GF-D8 (cell line): ENCODE results near the gene KLHL36.
"Not testable (repeated sequence)": the region's sequence is repeated elsewhere in the genome, so short reads cannot be mapped to it uniquely, and the experiment has no call there.

Experiments used
- DNase-seq: peaks from one replicate; lab custom pipeline; 2025; lab: John Stamatoyannopoulos, UW

KLHL36 gene

DNA sequence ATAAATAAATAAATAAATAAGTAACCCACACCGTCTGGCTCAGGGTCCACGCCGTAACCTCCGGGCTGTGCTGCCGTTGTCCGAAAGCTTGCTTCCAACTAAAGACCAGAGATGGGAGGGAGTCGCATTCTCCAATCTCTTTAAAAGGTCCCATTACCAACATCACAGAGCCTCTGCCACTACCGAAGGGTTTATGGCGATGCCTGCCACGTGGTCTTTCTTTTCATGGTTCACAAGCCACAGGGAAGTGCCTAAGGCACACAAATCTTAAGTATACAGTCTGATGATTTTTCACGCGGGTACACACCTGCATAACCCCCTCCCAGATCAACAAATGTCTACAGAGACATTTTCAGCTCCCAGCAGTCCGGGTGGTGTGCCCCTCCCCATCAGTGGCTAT lies 31.8 kb upstream of the KLHL36 start:
- DNase-seq = no peak

GRCh38 chr16:84617041-84617790 lies 31.1 kb upstream of the KLHL36 start:
- DNase-seq = no peak

DNA sequence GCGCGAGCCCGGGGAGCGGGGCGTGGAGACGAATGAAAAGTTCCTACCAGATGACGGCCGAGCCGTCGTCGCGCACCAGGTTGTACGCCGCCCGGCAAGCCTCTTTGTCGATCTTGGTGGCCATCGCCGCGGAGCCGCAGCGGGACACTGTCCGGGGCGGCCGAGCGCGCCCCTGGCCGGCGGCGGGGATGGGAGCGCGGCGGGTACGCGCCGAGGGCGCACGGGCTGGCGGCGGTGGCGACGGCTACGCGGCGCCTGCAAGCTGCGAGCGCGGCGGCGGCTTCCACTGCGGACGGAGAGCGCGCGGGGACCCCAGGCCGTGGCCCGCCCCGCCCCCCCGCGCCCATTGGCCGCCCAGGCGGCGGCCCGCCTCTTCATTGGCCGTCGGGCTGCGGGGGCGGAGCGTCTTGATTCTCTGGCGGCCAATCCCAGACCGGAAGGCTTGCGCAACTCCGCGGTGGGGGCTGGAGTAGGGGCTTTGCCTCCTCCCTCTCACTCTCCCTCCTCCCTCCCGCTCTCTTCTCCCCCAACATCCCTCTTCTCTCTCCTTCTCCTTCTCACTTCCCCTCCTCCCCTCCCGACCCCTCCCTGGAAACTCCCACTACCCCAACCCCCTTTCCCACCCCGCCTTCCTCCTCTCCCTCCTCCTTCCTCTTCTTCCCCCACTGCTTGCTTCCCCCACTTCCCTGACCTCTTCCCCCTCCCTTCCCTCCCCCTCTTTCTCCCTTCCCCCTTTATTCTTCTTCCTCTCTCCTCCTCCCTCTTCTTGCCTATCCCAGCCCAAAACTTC lies 30.3 kb upstream of the KLHL36 start, which contains the start of gene COTL1:
TSS of gene COTL1 (minus strand) at position 288 of the 790 bp plus-strand sequence. CDS start at position 124, 164 bp downstream.
- DNase-seq = peak; percentile 79

GRCh38 chr16:84618581-84619460 lies 29.5 kb upstream of the KLHL36 start:
- no peak for DNase-seq

- not testable (repeated sequence) for DNase-seq
Measured at GRCh38 chr16:84620913-84621312, 27.4 kb upstream of the KLHL36 start.

- no peak for DNase-seq
Measured at GRCh38 chr16:84625556-84625955, 22.8 kb upstream of the KLHL36 start.

DNA sequence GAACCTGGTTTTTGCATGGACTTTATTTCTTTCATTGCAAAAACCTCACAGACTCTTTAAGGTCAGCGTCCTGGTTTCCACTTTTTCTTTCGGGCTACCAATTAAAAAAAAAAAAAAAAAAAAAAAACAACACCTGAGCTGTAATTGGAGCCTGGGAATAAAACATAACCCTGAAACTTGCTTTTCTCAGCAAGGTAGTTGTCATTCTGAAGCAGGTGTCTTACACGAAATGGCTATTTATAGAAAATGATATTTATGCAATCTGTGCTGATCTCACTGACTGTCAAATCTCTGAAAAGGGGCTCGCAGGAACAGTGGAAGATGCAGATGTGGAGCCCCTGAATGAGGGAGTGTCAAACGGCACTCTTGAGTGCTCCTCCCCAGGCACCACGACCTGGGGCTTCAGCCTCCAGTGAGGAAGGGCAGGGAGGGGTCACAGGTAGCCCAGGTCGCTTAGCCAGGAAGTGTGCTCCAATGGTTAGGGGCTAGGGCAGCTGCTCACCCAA lies 20.0 kb upstream of the KLHL36 start:
- no peak for DNase-seq

DNA sequence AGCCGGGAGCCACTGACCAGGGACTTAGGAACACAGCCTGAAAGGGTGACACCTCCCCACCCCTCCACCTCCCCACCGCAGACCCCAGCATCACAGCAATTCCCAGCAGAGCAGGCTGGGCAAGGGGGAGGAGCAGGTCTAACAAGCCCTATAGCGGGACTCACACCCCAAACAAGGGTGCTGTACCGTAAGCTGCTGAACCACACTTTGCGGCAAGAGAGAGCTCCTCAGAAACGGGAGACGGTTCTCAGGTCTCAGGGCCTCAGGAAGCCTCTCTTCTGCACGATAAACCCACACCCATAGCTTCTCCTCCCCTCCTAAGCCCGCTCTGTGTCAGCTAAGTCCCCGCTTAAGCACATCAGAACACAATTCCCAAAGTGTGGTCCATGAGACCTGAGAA lies 18.7 kb upstream of the KLHL36 start:
- DNase-seq = no peak

DNA sequence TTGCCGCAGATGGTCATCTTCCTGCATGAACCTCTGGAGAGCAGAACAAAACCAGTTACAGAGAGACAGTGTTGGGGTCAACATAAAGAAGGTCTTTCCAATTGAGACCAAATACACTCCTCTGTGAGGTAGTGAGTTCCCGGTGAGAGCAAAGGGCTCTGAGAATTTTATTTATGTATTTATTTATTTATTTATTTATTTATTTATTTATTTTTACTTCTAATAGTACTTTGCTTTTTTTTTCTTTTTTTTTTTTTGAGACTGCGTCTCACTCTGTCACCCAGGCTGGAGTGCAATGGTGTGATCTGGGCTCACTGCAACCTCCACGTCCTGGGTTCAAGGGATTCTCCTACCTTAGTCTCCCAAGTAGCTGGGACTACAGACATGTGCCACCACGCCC lies 18.3 kb upstream of the KLHL36 start:
- no peak for DNase-seq

- DNase-seq = no peak
Measured at GRCh38 chr16:84630446-84631152, 17.7 kb upstream of the KLHL36 start.

DNA sequence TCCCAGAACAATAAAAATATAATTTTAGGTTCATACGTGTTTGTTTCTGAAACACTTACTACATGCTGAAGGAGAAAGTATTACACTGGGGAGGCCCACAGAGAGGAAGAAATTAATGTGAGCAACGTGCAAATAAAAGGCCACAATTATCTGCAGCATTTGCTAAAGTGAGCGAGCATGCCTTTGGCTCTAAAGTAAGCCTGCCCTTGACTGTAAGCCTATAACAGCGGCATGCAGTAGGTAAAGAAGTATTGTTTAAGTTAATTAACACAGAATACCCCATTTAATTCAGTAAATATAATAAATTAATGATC lies 17.2 kb upstream of the KLHL36 start:
- no peak for DNase-seq

- peak; percentile 40 for DNase-seq
Measured at GRCh38 chr16:84631886-84632285, 16.4 kb upstream of the KLHL36 start.

GRCh38 chr16:84632862-84633261 lies 15.4 kb upstream of the KLHL36 start:
- DNase-seq = not testable (repeated sequence)

GRCh38 chr16:84633622-84634021 lies 14.7 kb upstream of the KLHL36 start:
- no peak for DNase-seq

DNA sequence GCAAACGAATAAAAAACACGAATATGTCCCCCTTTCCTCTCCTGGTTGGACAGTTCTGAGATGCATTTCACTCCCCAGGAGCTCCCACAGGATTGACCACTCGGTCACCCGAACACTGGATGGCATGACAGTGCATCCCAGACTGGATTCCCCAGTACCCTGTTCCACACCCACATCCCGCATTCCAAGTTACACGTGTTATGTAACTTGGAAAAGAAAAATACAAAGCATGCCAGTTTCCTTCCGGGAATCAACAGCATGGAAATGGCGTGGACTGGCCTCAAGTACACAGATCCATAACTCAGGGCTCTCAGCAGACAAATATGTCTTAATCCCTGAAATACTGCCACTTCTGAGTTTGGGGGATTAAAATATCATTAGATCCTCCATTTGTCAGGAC lies 12.6 kb upstream of the KLHL36 start:
- DNase-seq = no peak

DNA sequence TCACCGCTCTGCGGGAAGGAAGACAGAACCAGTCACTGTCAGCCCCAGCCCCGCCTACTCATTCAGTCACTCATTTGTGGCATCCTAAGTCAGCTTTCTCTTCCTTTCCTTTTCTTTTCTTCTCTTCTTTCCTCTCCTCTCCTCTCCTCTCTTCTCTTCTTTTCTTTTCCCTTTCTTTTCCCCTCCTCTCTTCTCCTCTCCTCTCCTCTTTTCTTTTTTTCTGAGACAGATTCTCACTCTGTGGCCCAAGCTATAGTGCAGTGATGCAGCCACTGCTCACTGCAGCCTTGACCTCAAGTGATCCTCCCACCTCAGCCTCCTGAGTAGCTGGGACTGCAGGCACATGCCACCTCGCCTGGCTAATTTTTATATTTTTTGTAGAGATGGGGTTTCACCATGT lies 10.6 kb upstream of the KLHL36 start:
- no peak for DNase-seq

- no peak for DNase-seq
Measured at GRCh38 chr16:84638231-84638806, 10.0 kb upstream of the KLHL36 start.

GRCh38 chr16:84640145-84640544 lies 8.2 kb upstream of the KLHL36 start:
- no peak for DNase-seq

GRCh38 chr16:84641643-84642358 lies 6.5 kb upstream of the KLHL36 start:
- no peak for DNase-seq

DNA sequence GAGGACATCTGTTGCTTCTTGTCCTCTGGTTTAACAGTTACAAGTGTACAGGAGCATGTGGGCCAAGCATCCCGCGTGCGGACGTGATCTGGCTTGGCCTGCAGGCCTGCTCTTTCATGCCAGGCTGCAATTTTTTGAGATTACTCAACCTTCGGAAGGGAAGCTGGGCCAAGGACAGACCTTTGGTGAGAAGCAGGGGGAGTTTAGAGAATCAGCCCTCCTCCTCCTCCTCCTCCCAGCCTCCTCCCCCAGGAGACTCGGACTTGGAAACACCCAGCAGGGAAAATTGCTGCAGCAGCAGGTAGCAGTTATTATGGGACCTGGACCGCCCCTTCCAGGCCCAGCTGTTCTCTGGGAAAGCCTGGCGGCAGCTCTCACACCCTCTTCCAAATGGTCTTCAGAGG lies 5.1 kb upstream of the KLHL36 start:
- DNase-seq = peak; percentile 34

DNA sequence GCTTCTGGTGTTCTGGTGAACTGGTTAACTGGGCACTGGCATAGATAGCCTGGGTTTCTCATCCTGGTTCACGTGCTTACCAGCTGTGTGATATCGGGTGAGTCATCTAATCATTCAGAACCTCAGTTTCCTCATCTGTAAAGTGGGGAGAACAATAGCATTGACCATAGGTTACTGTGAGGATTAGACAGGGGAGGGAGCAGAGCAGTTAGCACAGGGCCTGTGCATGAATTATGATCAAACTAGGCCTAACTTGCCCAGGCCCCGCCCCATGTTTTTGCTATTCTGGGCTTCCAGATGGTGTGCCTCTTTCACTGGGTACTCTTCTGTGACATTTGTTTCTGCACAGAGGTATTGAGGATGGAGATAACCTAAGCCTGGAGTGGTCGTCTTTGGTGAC lies 4.6 kb upstream of the KLHL36 start:
- DNase-seq = no peak
